Osteoblast (primary cell): ENCODE data around the gene P3H2. TPM values are rescaled to one million over a fixed set of nuclear protein-coding genes. Genes with fewer than 3 reads are reported as not detected.

ENCODE experiments used
- DNase-seq: peaks from one replicate; pipeline ENCODE4 v3.0.0; 2011; ENCODE audit warnings: low spot score, mixed read lengths; ENCODE audit not compliant: insufficient read length; ENCODE audit errors: missing footprints
- H2AFZ ChIP-seq: 2 replicates; pipeline ENCODE4 v1.6.0; 2011; ENCODE audit warnings: mild to moderate bottlenecking, low read length
- H3K27ac ChIP-seq: 2 replicates; pipeline ENCODE4 v1.5.1; 2011; ENCODE audit warnings: mild to moderate bottlenecking, low read depth, low read length, moderate library complexity
- H3K27me3 ChIP-seq: 2 replicates; pipeline ENCODE4 v1.6.0; 2012; ENCODE audit warnings: mild to moderate bottlenecking, control low read depth, inconsistent platforms, low read length, moderate library complexity; ENCODE audit not compliant: insufficient read depth
- H3K36me3 ChIP-seq: 2 replicates; pipeline ENCODE4 v1.5.1; 2011; ENCODE audit warnings: mild to moderate bottlenecking, low read length, control low read depth, moderate library complexity; ENCODE audit not compliant: insufficient read depth
- H3K4me1 ChIP-seq: 2 replicates; pipeline ENCODE4 v1.5.1; 2011; ENCODE audit warnings: mild to moderate bottlenecking, low read length, control low read depth, moderate library complexity; ENCODE audit not compliant: insufficient read depth
- H3K4me2 ChIP-seq: 2 replicates; pipeline ENCODE4 v1.6.0; 2011; ENCODE audit warnings: mild to moderate bottlenecking, low read length; ENCODE audit not compliant: insufficient read depth
- H3K4me3 ChIP-seq: fragments of 200-600 bp; sonication (generic); 3 replicates; pipeline ENCODE4 v1.5.1; 2012; ENCODE audit warnings: mild to moderate bottlenecking, low read length, inconsistent platforms; ENCODE audit not compliant: insufficient read depth
- H3K79me2 ChIP-seq: 2 replicates; pipeline ENCODE4 v1.6.0; 2012; ENCODE audit warnings: mild to moderate bottlenecking, low read length, control low read depth, inconsistent platforms; ENCODE audit not compliant: insufficient read depth
- H3K9me3 ChIP-seq: 2 replicates; pipeline ENCODE4 v1.5.1; 2011; ENCODE audit warnings: low read depth, low read length, control low read depth
- H4K20me1 ChIP-seq: 2 replicates; pipeline ENCODE4 v1.6.0; 2012; ENCODE audit warnings: mild to moderate bottlenecking, low read length, control low read depth; ENCODE audit not compliant: insufficient read depth
- total RNA-seq: library from RNA; depleted of rRNA; stranded (reverse); fragments of >200 nt; gene quantifications from 2 replicates; pipeline ENCODE4 v1.2.3, GENCODE V29; 2012
- TF ChIP-seq, protein P1 (sequence below): IDR thresholded peaks from 2 replicates; pipeline ENCODE4 v1.5.1; 2011; ENCODE audit warnings: mild to moderate bottlenecking, low read depth, low read length, moderate library complexity; ENCODE audit errors: extremely low read depth

The P3H2 gene
- total RNA-seq, 1 donor = 13.4 TPM

DNA sequence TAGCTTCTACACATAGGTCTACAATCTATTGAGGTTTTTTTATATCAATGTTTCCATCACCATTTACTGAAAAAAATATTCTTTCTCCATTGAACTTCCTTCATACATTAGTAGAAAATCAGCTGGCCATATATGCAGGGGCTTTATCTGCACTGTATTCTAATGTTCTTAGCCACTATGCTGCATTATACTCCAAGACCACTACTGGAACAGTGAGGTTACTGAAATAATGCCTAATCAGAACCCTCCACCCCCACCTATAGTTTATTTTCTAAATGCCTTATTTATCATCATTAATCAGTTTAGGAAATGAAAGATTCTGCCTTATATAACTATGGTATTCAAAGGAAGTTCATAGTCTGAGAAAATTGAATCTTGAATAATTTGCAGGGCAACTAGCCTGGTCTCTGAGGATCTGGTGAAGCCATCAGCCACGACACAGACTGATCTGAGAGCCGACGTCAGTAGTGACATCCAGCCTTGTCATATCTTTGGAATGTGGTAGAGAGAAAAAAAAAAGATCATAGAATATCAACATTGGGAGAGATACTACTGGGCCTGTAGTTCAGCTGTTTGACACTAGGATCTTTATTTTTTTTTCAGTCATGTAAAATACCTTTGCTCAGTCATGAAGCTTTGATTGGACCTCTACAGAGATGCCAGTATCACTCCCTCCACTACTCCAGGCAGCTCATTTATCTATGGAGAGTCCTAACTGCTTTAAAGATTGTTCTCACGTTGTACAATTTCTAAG, 66.6 kb downstream of the P3H2 start:
- Histone ChIP-seq H3K9me3 (no peaks in the 10 kb centered on the region), H4K20me1 (no peaks in the 10 kb centered on the region), H3K27ac (peak overlapping the region; percentile 72), H3K4me2 (peak overlapping the region; percentile 14), H3K4me3 (no peak overlapping the region), H3K27me3 (no peaks in the 10 kb centered on the region), H3K36me3 (no peaks in the 10 kb centered on the region), H3K4me1 (peaks cover 33% of the 10 kb centered on the region), H2AFZ (no peak overlapping the region), H3K79me2 (no peaks in the 10 kb centered on the region)
- no peak for DNase-seq
- TF ChIP-seq, protein P1, sequence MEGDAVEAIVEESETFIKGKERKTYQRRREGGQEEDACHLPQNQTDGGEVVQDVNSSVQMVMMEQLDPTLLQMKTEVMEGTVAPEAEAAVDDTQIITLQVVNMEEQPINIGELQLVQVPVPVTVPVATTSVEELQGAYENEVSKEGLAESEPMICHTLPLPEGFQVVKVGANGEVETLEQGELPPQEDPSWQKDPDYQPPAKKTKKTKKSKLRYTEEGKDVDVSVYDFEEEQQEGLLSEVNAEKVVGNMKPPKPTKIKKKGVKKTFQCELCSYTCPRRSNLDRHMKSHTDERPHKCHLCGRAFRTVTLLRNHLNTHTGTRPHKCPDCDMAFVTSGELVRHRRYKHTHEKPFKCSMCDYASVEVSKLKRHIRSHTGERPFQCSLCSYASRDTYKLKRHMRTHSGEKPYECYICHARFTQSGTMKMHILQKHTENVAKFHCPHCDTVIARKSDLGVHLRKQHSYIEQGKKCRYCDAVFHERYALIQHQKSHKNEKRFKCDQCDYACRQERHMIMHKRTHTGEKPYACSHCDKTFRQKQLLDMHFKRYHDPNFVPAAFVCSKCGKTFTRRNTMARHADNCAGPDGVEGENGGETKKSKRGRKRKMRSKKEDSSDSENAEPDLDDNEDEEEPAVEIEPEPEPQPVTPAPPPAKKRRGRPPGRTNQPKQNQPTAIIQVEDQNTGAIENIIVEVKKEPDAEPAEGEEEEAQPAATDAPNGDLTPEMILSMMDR = peak; percentile 33

DNA sequence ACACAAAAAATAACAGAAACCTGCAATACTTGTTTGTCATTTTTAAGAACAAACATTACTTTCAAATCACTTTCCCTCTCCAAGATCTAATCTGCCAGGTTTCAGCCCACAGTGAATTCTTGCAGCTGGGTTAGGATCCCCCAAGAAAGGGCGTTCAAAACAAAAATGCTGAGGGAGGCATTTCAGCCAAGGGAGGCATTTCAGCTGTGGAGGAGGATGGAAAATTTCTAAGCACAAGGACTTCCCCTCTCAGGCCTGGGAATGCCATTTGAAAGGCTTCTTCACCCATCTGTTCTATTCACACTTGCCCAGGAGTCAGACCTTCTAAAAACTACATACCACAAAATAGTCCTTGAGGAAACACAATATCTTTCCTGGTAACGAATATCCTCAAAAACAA, 69.1 kb downstream of the P3H2 start:
- H3K36me3 ChIP-seq = no peaks in the 10 kb centered on the region
- no peak overlapping the region for H3K4me3 ChIP-seq
- H3K4me2 ChIP-seq = no peak overlapping the region
- no peaks in the 10 kb centered on the region for H4K20me1 ChIP-seq
- H3K9me3 ChIP-seq = no peaks in the 10 kb centered on the region
- no peak for DNase-seq
- no peaks in the 10 kb centered on the region for H3K27me3 ChIP-seq
- TF ChIP-seq, protein P1 = no peak
- H2AFZ ChIP-seq = no peak overlapping the region
- H3K79me2 ChIP-seq = no peaks in the 10 kb centered on the region
- peaks cover 27% of the 10 kb centered on the region for H3K4me1 ChIP-seq
- H3K27ac ChIP-seq = no peak overlapping the region

DNA sequence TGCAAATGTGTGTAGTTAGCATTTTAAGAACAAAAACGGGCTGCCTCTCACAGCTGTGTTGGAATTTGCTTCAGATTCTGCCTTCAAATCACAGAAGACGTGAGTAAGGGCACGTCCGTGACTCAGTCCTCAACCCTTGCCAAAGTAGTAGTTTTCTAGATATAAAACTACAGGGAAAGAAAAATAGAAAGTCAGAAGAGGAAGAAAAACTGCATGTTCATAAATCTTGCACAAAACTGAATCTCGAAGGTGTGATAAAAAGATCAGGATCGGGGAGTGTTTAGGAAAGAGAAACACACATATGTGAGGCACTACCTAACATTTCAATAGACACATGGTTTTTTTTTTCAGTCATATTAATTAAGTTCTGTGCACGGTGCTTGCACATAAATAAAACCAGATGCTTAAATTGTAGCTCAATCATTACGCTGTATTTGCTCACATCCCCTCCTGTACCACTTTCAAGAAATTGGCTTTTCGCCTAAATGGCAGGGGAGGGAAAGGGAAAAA, 71.7 kb downstream of the P3H2 start:
- peak overlapping the region; percentile 63 for H3K4me3 ChIP-seq
- no peaks in the 10 kb centered on the region for H4K20me1 ChIP-seq
- TF ChIP-seq, protein P1 = no peak
- peak overlapping the region; percentile 81 for H3K4me2 ChIP-seq
- H3K9me3 ChIP-seq = no peaks in the 10 kb centered on the region
- H3K27ac ChIP-seq = peak overlapping the region; percentile 55
- peaks cover 18% of the 10 kb centered on the region for H3K4me1 ChIP-seq
- H2AFZ ChIP-seq = peak overlapping the region; percentile 30
- peak; percentile 56 for DNase-seq
- H3K79me2 ChIP-seq = no peaks in the 10 kb centered on the region
- H3K27me3 ChIP-seq = no peaks in the 10 kb centered on the region
- H3K36me3 ChIP-seq = no peaks in the 10 kb centered on the region

DNA sequence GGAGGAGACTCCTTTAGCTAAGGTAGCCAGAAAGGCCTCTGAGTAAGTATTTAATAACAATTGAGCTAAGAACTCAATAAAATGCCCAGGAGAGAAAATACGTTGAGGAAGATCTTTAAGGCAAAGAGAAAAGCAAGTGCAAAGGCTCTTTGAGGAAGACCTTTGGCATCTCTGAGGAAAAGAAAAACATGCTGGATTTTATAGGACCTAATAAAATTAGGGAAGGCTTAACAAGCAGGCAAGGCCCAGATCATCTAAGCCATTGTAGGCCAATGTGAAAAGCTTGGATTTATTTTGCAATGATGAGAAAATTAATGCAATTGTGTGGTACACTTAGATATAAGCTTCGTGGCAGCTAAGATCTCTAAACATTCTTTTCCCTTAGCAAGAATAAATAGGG, 75.7 kb downstream of the P3H2 start:
- no peaks in the 10 kb centered on the region for H3K9me3 ChIP-seq
- DNase-seq = no peak
- H4K20me1 ChIP-seq = no peaks in the 10 kb centered on the region
- no peak overlapping the region for H3K27ac ChIP-seq
- TF ChIP-seq, protein P1 = no peak
- no peaks in the 10 kb centered on the region for H3K27me3 ChIP-seq
- no peaks in the 10 kb centered on the region for H3K36me3 ChIP-seq
- H3K4me3 ChIP-seq = no peak overlapping the region
- peaks cover 18% of the 10 kb centered on the region for H3K4me1 ChIP-seq
- H3K79me2 ChIP-seq = no peaks in the 10 kb centered on the region
- no peak overlapping the region for H3K4me2 ChIP-seq
- H2AFZ ChIP-seq = no peak overlapping the region
